GM12878 (cell line): ENCODE results near the gene ZFP1. TPM values are rescaled to one million over a fixed set of nuclear protein-coding genes. Genes with fewer than 3 reads are reported as not detected.

Source experiments
- ATAC-seq: fragments of 200-7000 bp; cut with Tn5 transposase; 3 replicates; pipeline ENCODE4 v1.9.1; 2020; ENCODE audit warnings: mild to moderate bottlenecking, moderate library complexity
- BruUV-seq: library from RNA; stranded (reverse); fragments of 400-500 nt; replicated peaks from 2 replicates; lab custom pipeline; 2021; lab: Mats Ljungman, UMichigan
- CTCF ChIA-PET: fragments of 300-600 bp; sonication (Branson Sonifier 250); formaldehyde crosslinking; extraction: SDS; loops from one replicate; lab custom pipeline; 2021; ENCODE audit warnings: inconsistent platforms; lab: Yijun Ruan, JAX
- POLR2A ChIA-PET: fragments of 350-600 bp; formaldehyde crosslinking; extraction: SDS; loops from one replicate; lab custom pipeline; 2021; ENCODE audit warnings: inconsistent platforms; lab: Charles Lee
- RAD21 ChIA-PET: fragments of 300-600 bp; sonication (Branson Sonifier 250); formaldehyde crosslinking; loops from one replicate; lab custom pipeline; 2023; ENCODE audit warnings: antibody characterized with exemption; ENCODE audit not compliant: unreplicated experiment; lab: Charles Lee
- SMC1A ChIA-PET: fragments of 300-600 bp; sonication (Branson Sonifier 250); formaldehyde crosslinking; loops from one replicate; lab custom pipeline; 2023; ENCODE audit not compliant: unreplicated experiment, uncharacterized antibody; lab: Charles Lee
- DNase-seq: peaks from one replicate; pipeline ENCODE4 v3.0.0-alpha.2; 2011; ENCODE audit warnings: low read depth, low spot score
- FAIRE-seq: peaks from 3 replicates; lab custom pipeline; 2011; peaks lifted over from hg19 to GRCh38; lab: Jason Lieb, UNC
- H2AFZ ChIP-seq: 2 replicates; pipeline ENCODE4 v1.6.0; 2011; ENCODE audit warnings: low read depth, low read length, control low read depth; ENCODE audit not compliant: control insufficient read depth
- H3K27ac ChIP-seq: 2 replicates; pipeline ENCODE4 v1.5.1; 2011; ENCODE audit warnings: control low read depth; ENCODE audit not compliant: control insufficient read depth, insufficient read depth
- H3K27me3 ChIP-seq, 2 experiments: replicated peaks in 1 of 2; 2 replicates each; pipeline versions ENCODE4 v1.6.0 to v1.6.1; 2011; ENCODE audit warnings: low read length in 1 of 2; ENCODE audit not compliant: control insufficient read depth in 2 of 2, insufficient read depth in 2 of 2
- H3K36me3 ChIP-seq, 2 experiments: 2 replicates each; pipeline ENCODE4 v1.5.1; 2011; ENCODE audit warnings: low read length in 1 of 2; ENCODE audit not compliant: control insufficient read depth in 2 of 2, insufficient read depth in 2 of 2
- H3K4me1 ChIP-seq: 2 replicates; pipeline ENCODE4 v1.6.1; 2011; ENCODE audit warnings: mild to moderate bottlenecking, low read length, moderate library complexity, mixed read lengths; ENCODE audit not compliant: control insufficient read depth, insufficient read depth
- H3K4me2 ChIP-seq: 2 replicates; pipeline ENCODE4 v1.6.0; 2011; ENCODE audit warnings: control low read depth; ENCODE audit not compliant: control insufficient read depth, insufficient read depth
- H3K4me3 ChIP-seq: fragments of 200-600 bp; sonication (generic); 2 replicates; pipeline ENCODE4 v1.5.1; 2016
- H3K79me2 ChIP-seq: 2 replicates; pipeline ENCODE4 v1.6.0; 2011; ENCODE audit warnings: low read length; ENCODE audit not compliant: control insufficient read depth, insufficient read depth
- H3K9ac ChIP-seq: 2 replicates; pipeline ENCODE4 v1.8.0; 2011; ENCODE audit warnings: low read length, control low read depth, mixed read lengths; ENCODE audit not compliant: control insufficient read depth, insufficient read depth
- H3K9me3 ChIP-seq: replicated peaks from 3 replicates; pipeline ENCODE4 v1.5.1; 2011; ENCODE audit warnings: mild to moderate bottlenecking, low read length; ENCODE audit not compliant: control insufficient read depth, insufficient read depth
- H4K20me1 ChIP-seq: 2 replicates; pipeline ENCODE4 v1.6.0; 2011; ENCODE audit not compliant: control insufficient read depth, insufficient read depth
- BCLAF1 ChIP-seq: fragments of 450-650 bp; IDR thresholded peaks from 2 replicates; pipeline ENCODE4 v1.6.1; 2017; ENCODE audit warnings: antibody characterized with exemption, mild to moderate bottlenecking, moderate library complexity
- CEBPB ChIP-seq, 2 experiments: fragments of 150-350 bp in 1 of 2; IDR thresholded peaks; 2 replicates each; pipeline ENCODE4 v1.6.1; 2012 to 2014; ENCODE audit warnings: low read depth in 2 of 2, low read length in 2 of 2, borderline replicate concordance in 1 of 2, inconsistent platforms in 1 of 2
- E4F1 ChIP-seq: fragments of 450-650 bp; IDR thresholded peaks from 2 replicates; pipeline ENCODE4 v1.6.1; 2018; ENCODE audit warnings: borderline replicate concordance, mild to moderate bottlenecking; ENCODE audit not compliant: partially characterized antibody
- EP300 ChIP-seq, 2 experiments: fragments of 150-350 bp in 1 of 2; IDR thresholded peaks; 2 replicates each; pipeline ENCODE4 v1.6.1; 2011 to 2012; ENCODE audit warnings: low read depth in 2 of 2, low read length in 2 of 2, borderline replicate concordance in 1 of 2, improper control_type of control experiment in 1 of 2, inconsistent platforms in 1 of 2; ENCODE audit not compliant: control insufficient read depth in 1 of 2
- IKZF1 ChIP-seq: fragments of 450-650 bp; conservative IDR thresholded peaks from 2 replicates; pipeline ENCODE4 v1.6.1; 2017; ENCODE audit warnings: antibody characterized with exemption, mild to moderate bottlenecking
- KAT2A ChIP-seq: conservative IDR thresholded peaks from 2 replicates; pipeline ENCODE4 v1.6.1; 2011; ENCODE audit warnings: low read depth, low read length; ENCODE audit not compliant: control insufficient read depth
- NR2C2 ChIP-seq: IDR thresholded peaks from 2 replicates; pipeline ENCODE4 v1.6.1; 2011; ENCODE audit warnings: borderline replicate concordance, low read depth; ENCODE audit not compliant: control insufficient read depth, insufficient read length
- SIN3A ChIP-seq: IDR thresholded peaks from 2 replicates; pipeline ENCODE4 v1.6.1; 2012; ENCODE audit warnings: low read depth, low read length, improper control_type of control experiment
- SMC3 ChIP-seq: IDR thresholded peaks from 2 replicates; pipeline ENCODE4 v1.6.1; 2011; ENCODE audit warnings: low read length, improper control_type of control experiment, borderline replicate concordance
- YBX1 ChIP-seq: fragments of 450-650 bp; IDR thresholded peaks from 2 replicates; pipeline ENCODE4 v1.6.1; 2016; ENCODE audit warnings: antibody characterized with exemption
- ZBTB33 ChIP-seq: fragments of 450-650 bp; IDR thresholded peaks from 2 replicates; pipeline ENCODE4 v1.6.1; 2017; ENCODE audit warnings: mild to moderate bottlenecking
- WGBS: methylation state at CpG from one replicate; pipeline ENCODE4 v1.1.6; 2016; ENCODE audit warnings: low lambda C conversion rate; ENCODE audit not compliant: insufficient replicate concordance, insufficient coverage; ENCODE audit errors: missing lambda C conversion rate; 5-methylcytosine and 5-hydroxymethylcytosine counted together
- in situ Hi-C: fragments of 300-500 bp; cut with MboI; formaldehyde crosslinking; loops from 9 replicates; pipeline ENCODE4 v1.14.3; 2018; ENCODE audit warnings: mixed read lengths
- intact Hi-C: fragments of 100-400 bp; cut with micrococcal nuclease; formaldehyde crosslinking; loops from one replicate; pipeline ENCODE4 v1.14.2; 2022; ENCODE audit not compliant: unreplicated experiment
- polyA plus RNA-seq, 11 experiments: library from polyadenylated mRNA; depleted of rRNA in 4 of 11; unstranded in 6 of 11; stranded (reverse) in 5 of 11; fragments of >200 nt; fragmentation: Nextera tagmentation in 4 of 11; fragmentation: Illumina TruSeq in 1 of 11; extraction: Ambion mirVana in 4 of 11; extraction: Trizol in 1 of 11; gene quantifications; 1 replicate in 1 of 11; 2 replicates in 10 of 11; pipeline versions ENCODE4 v1.2.1 to v1.2.3, GENCODE V29; 2011 to 2016; ENCODE audit warnings: inconsistent platforms in 2 of 11, missing spikeins in 2 of 11, low read depth in 1 of 11
- total RNA-seq, 4 experiments: library from RNA; depleted of rRNA in 3 of 4; stranded (reverse); fragments of >200 nt in 3 of 4; fragmentation: Illumina TruSeq in 1 of 4; extraction: Trizol in 1 of 4; gene quantifications; 2 replicates each; pipeline versions ENCODE4 v1.2.1 to v1.2.3, GENCODE V29; 2013 to 2021

ZFP1 gene
- total and polyA plus RNA-seq, 10 of the 15 experiments (the other 5 are each of a cell fraction or from before 2014, with no cell fraction given) = 3.5 to 17.6 (median 14.7) TPM

- SMC1A ChIA-PET = interaction anchor here (1.0 to 5.2 kb wide), 12 partner anchors 10 to 575 kb away, joined by 3 to 52 read pairs (median 5); no protein-coding TSS in a partner anchor
- POLR2A ChIA-PET = interaction anchor here (1.5 kb wide), 1 partner anchor 19 kb away, joined by 3 read pairs; no protein-coding TSS in a partner anchor
- peaks cover 3% of the 10 kb centered on the region; the same call in 1 of the 2 replicates for H3K4me1 ChIP-seq
- WGBS = 42% methylated on average over 18 of the region's 18 CpGs
- H3K4me2 ChIP-seq = no peak overlapping the region
- intact Hi-C loops = loop anchor here (2.0 to 5.0 kb wide), 3 partner anchors 34 to 567 kb away; no protein-coding TSS in a partner anchor
- no peak overlapping the region for H3K4me3 ChIP-seq
- no peaks in the 10 kb centered on the region for H3K9me3 ChIP-seq
- no peaks in the 10 kb centered on the region for H3K79me2 ChIP-seq
- H2AFZ ChIP-seq = no peak overlapping the region
- in situ Hi-C loops = no loop called here
- no peak for FAIRE-seq
- no peak overlapping the region for H3K9ac ChIP-seq
- RAD21 ChIA-PET = interaction anchor here (0.6 to 4.5 kb wide), 8 partner anchors 26 to 569 kb away, joined by 3 to 65 read pairs (median 4); partner anchors contain the start of gene ZNRF1
- H3K27me3 ChIP-seq = peaks cover 1 to 4% of the 10 kb centered on the region in 2 experiments
- no peaks in the 10 kb centered on the region for H4K20me1 ChIP-seq
- ATAC-seq = no peak
- no peak for DNase-seq
- no TSS peak for BruUV-seq
- TF ChIP-seq CEBPB (IDR thresholded peaks at IDR 0.05; ENCODE audit: borderline replicate concordance in 1 of 2, low read depth in 2 of 2, low read length in 2 of 2) (no peak), E4F1 (no peak), SMC3 (no peak), NR2C2 (no peak), KAT2A (no peak), ZBTB33 (no peak), SIN3A (no peak), EP300 (IDR thresholded peaks at IDR 0.05; ENCODE audit: borderline replicate concordance in 1 of 2, control insufficient read depth in 1 of 2, low read depth in 2 of 2, low read length in 2 of 2) (no peak), BCLAF1 (no peak), YBX1 (no peak), IKZF1 (no peak)
- TF ChIP-seq, all 136 proteins: peak for 0
- CTCF ChIA-PET = interaction anchor here (0.8 to 7.9 kb wide), 22 partner anchors 8 to 1973 kb away, joined by 3 to 170 read pairs (median 7); partner anchors contain the start of genes CTRB1, TMEM170A and TMEM231
- H3K27ac ChIP-seq = no peak overlapping the region
- H3K36me3 ChIP-seq = no peaks in the 10 kb centered on the region
Observed at GRCh38 chr16:75198135-75198600, 49.8 kb downstream of the ZFP1 start.
